HL-60 (cell line): Measurements from ENCODE around the gene KIF5A.
A peak's percentile ranks its signal among the peaks of the same experiment; 100 is the strongest.

ENCODE experiments used
- DNase-seq, 2 experiments: peaks; one replicate each; pipeline ENCODE4 v3.0.0-alpha.2; 2010 to 2020; ENCODE audit warnings: low read depth in 1 of 2, low spot score in 1 of 2
- H3K27ac ChIP-seq: fragments of 250-450 bp; sonication (Bioruptor Pico); replicated peaks from 2 replicates; pipeline ENCODE4 v1.5.1; 2020; ENCODE audit warnings: mild to moderate bottlenecking, moderate library complexity
- H3K27me3 ChIP-seq: fragments of 250-450 bp; sonication (Bioruptor Pico); 2 replicates; pipeline ENCODE4 v1.5.1; 2021; ENCODE audit warnings: mild to moderate bottlenecking, moderate library complexity; ENCODE audit not compliant: insufficient read depth, poor library complexity, severe bottlenecking
- H3K4me3 ChIP-seq: replicated peaks from 2 replicates; pipeline ENCODE4 v1.5.1; 2011; ENCODE audit warnings: mild to moderate bottlenecking, control low read depth, low read length; ENCODE audit not compliant: insufficient read depth
- CTCF ChIP-seq: IDR thresholded peaks from one replicate; pipeline ENCODE4 v1.5.1; 2011; ENCODE audit warnings: low read length, control low read depth, inconsistent platforms; ENCODE audit not compliant: insufficient read depth
- GABPA ChIP-seq: IDR thresholded peaks from 2 replicates; pipeline ENCODE4 v1.6.1; 2012; ENCODE audit warnings: low read depth
- POLR2AphosphoS5 ChIP-seq: IDR thresholded peaks from 2 replicates; pipeline ENCODE4 v1.6.1; 2012; ENCODE audit warnings: low read depth
- SPI1 ChIP-seq: IDR thresholded peaks from 2 replicates; pipeline ENCODE4 v1.6.1; 2012; ENCODE audit warnings: low read depth, mild to moderate bottlenecking, borderline replicate concordance
- TF ChIP-seq, protein P1 (sequence below): IDR thresholded peaks from 2 replicates; pipeline ENCODE4 v1.6.1; 2012; ENCODE audit warnings: low read depth; ENCODE audit not compliant: insufficient replicate concordance

KIF5A gene

GRCh38 chr12:57603815-57604453, 54.1 kb downstream of the KIF5A start:
- no peak overlapping the region for H3K27ac ChIP-seq
- DNase-seq: no peak
- H3K4me3 ChIP-seq: no peak overlapping the region
- H3K27me3 ChIP-seq: peaks cover 28% of the 10 kb centered on the region
- TF ChIP-seq GABPA (no peak), SPI1 (no peak), CTCF (no peak), POLR2AphosphoS5 (no peak)
- TF ChIP-seq, protein P1, sequence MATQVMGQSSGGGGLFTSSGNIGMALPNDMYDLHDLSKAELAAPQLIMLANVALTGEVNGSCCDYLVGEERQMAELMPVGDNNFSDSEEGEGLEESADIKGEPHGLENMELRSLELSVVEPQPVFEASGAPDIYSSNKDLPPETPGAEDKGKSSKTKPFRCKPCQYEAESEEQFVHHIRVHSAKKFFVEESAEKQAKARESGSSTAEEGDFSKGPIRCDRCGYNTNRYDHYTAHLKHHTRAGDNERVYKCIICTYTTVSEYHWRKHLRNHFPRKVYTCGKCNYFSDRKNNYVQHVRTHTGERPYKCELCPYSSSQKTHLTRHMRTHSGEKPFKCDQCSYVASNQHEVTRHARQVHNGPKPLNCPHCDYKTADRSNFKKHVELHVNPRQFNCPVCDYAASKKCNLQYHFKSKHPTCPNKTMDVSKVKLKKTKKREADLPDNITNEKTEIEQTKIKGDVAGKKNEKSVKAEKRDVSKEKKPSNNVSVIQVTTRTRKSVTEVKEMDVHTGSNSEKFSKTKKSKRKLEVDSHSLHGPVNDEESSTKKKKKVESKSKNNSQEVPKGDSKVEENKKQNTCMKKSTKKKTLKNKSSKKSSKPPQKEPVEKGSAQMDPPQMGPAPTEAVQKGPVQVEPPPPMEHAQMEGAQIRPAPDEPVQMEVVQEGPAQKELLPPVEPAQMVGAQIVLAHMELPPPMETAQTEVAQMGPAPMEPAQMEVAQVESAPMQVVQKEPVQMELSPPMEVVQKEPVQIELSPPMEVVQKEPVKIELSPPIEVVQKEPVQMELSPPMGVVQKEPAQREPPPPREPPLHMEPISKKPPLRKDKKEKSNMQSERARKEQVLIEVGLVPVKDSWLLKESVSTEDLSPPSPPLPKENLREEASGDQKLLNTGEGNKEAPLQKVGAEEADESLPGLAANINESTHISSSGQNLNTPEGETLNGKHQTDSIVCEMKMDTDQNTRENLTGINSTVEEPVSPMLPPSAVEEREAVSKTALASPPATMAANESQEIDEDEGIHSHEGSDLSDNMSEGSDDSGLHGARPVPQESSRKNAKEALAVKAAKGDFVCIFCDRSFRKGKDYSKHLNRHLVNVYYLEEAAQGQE: no peak

GRCh38 chr12:57604454-57604991, 54.7 kb downstream of the KIF5A start, which contains the start of gene DTX3:
TSS of gene DTX3 (plus strand) at chr12:57604824. CDS start at chr12:57606518, 1,694 bp downstream.
- H3K27me3 ChIP-seq: peaks cover 31% of the 10 kb centered on the region
- H3K4me3 ChIP-seq: peak within 1 kb of the TSS; percentile 21
- H3K27ac ChIP-seq: no peak within 1 kb of the TSS
- TF ChIP-seq GABPA (no peak), CTCF (no peak), POLR2AphosphoS5 (no peak), SPI1 (no peak)
- TF ChIP-seq, protein P1: no peak
- no peak for DNase-seq

- TF ChIP-seq SPI1 (no peak), CTCF (no peak)
- TF ChIP-seq, protein P1: no peak
- peaks cover 33% of the 10 kb centered on the region for H3K27me3 ChIP-seq
- H3K4me3 ChIP-seq: peak overlapping the region; percentile 21
- DNase-seq: no peak
- no peak overlapping the region for H3K27ac ChIP-seq
Measured at GRCh38 chr12:57604992-57605810, 55.4 kb downstream of the KIF5A start.
